Bronchial epithelial cell (primary cell): Measurements from ENCODE around the gene PHF5A. TPM values are rescaled to one million over a fixed set of nuclear protein-coding genes. Genes with fewer than 3 reads are reported as not detected.

Source experiments
- DNase-seq: peaks from one replicate; pipeline ENCODE4 v3.0.0-alpha.2; 2010; ENCODE audit warnings: low read depth
- FAIRE-seq: peaks from 2 replicates; lab custom pipeline; 2011; peaks lifted over from hg19 to GRCh38; lab: Jason Lieb, UNC
- H3K27me3 ChIP-seq: 2 replicates; pipeline ENCODE4 v1.5.1; 2011; ENCODE audit warnings: low read length; ENCODE audit not compliant: control insufficient read depth, insufficient read depth
- H3K36me3 ChIP-seq: 2 replicates; pipeline ENCODE4 v1.5.1; 2011; ENCODE audit warnings: low read length; ENCODE audit not compliant: control insufficient read depth, insufficient read depth
- H3K4me3 ChIP-seq: 2 replicates; pipeline ENCODE4 v1.5.1; 2011; ENCODE audit warnings: mild to moderate bottlenecking, low read depth, low read length, control low read depth
- CTCF ChIP-seq: IDR thresholded peaks from 2 replicates; pipeline ENCODE4 v1.5.1; 2011; ENCODE audit warnings: mild to moderate bottlenecking, moderate library complexity, low read length, control low read depth, inconsistent platforms; ENCODE audit not compliant: insufficient read depth, severe bottlenecking
- total RNA-seq: library from RNA; depleted of rRNA; stranded (reverse); fragments of >200 nt; gene quantifications from 2 replicates; pipeline ENCODE4 v1.2.1, GENCODE V29; 2014

Gene PHF5A
- total RNA-seq, 1 donor from 2014 or later = 111 TPM

GRCh38 chr22:41479671-41480396 is 11.3 kb upstream of the PHF5A start:
- DNase-seq (no peak), FAIRE-seq (peak; percentile 92)
- TF ChIP-seq CTCF = no peak
- peaks cover 1% of the 10 kb centered on the region for H3K36me3 ChIP-seq
- no peaks in the 10 kb centered on the region for H3K27me3 ChIP-seq
- no peak overlapping the region for H3K4me3 ChIP-seq

- FAIRE-seq = peak; percentile 32
- TF ChIP-seq CTCF = no peak
- DNase-seq = no peak
- Histone ChIP-seq H3K36me3 (peaks cover 1% of the 10 kb centered on the region), H3K4me3 (no peak overlapping the region), H3K27me3 (no peaks in the 10 kb centered on the region)
Observed at GRCh38 chr22:41478891-41479521, 10.5 kb upstream of the PHF5A start.

GRCh38 chr22:41478473-41478872 is 10.0 kb upstream of the PHF5A start:
- no peaks in the 10 kb centered on the region for H3K27me3 ChIP-seq
- peaks cover 1% of the 10 kb centered on the region for H3K36me3 ChIP-seq
- H3K4me3 ChIP-seq = no peak overlapping the region
- FAIRE-seq (no peak), DNase-seq (no peak)
- TF ChIP-seq CTCF = no peak

- FAIRE-seq = no peak
- peaks cover 3% of the 10 kb centered on the region for H3K36me3 ChIP-seq
Observed at GRCh38 chr22:41474872-41475451, 6.5 kb upstream of the PHF5A start.

GRCh38 chr22:41471568-41471967 is 3.1 kb upstream of the PHF5A start:
- no peak for FAIRE-seq
- Histone ChIP-seq H3K27me3 (no peaks in the 10 kb centered on the region), H3K36me3 (peaks cover 10% of the 10 kb centered on the region), H3K4me3 (no peak overlapping the region)
- no peak for DNase-seq
- no peak for TF ChIP-seq CTCF

More at GRCh38 chr22:41474872-41475451, 6.5 kb upstream of the PHF5A start:
- TF ChIP-seq CTCF = no peak
- Histone ChIP-seq H3K4me3 (no peak overlapping the region), H3K27me3 (no peaks in the 10 kb centered on the region)
- no peak for DNase-seq
